DMS153 treated with DMSO at 0.1 percent for 48 hours (cell line): Measurements from ENCODE around the gene MS4A4A.
"Not testable (repeated sequence)": the region's sequence is repeated elsewhere in the genome, so short reads cannot be mapped to it uniquely, and the experiment has no call there.

ENCODE experiments used
- DNase-seq: peaks from one replicate; lab custom pipeline; 2025; ENCODE audit not compliant: unreplicated experiment; lab: John Stamatoyannopoulos, UW

Gene MS4A4A

GRCh38 chr11:60301884-60302283 is 21.4 kb downstream of the MS4A4A start:
- DNase-seq: not testable (repeated sequence)

DNA sequence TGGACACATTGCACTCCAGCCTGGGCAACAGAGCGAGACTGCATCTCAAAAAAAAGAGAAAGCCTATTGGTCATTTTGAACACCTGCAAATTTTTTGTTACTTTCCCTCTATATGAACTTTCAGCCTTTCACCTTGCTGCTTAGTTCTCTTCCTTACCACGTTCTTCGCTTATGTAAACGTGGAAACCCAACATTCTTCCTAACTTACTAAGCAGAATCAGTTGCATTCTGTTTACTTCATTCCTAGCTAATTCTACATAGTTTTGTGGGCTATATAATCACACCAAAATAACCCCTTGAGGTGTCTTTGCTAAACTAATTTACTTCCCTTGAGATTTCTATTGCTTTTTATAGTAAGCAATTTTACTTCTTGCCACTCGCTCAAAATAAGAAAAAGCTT is 23.2 kb downstream of the MS4A4A start:
- DNase-seq: no peak

DNA sequence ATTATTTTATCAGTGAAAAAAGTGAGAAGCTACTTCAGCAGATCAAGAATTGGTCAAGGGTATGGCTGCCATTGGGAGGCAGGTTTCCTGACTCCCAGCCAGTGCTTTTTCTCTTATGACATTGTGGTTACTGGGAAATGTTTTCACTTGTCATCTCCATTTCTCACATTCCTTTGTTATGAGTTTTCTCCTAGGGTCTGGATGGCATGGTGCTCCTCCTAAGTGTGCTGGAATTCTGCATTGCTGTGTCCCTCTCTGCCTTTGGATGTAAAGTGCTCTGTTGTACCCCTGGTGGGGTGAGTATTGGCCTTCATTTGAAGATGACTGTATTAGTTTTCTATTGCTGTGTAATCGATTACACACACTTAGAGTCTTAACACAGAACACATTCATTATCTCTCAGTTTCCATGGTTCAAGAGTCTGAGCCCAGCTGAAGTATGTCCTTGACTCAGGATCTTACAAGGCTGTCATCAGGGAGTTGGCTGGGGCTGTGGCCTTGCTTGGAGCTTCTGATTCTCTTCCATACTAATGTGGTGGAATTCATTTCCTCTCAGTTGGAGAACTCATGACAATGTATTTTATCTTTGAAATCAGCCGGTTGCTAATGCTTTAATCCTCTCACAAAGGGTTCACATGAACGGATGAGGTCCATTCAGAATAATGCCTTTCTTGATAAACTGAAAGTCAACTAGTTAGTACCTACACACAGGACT is 25.6 kb downstream of the MS4A4A start:
- no peak for DNase-seq

GRCh38 chr11:60307507-60308195 is 27.2 kb downstream of the MS4A4A start:
- no peak for DNase-seq

- DNase-seq: no peak
Measured at GRCh38 chr11:60310407-60310998, 30.0 kb downstream of the MS4A4A start.

GRCh38 chr11:60314635-60315321 is 34.3 kb downstream of the MS4A4A start:
- no peak for DNase-seq

GRCh38 chr11:60315871-60316270 is 35.4 kb downstream of the MS4A4A start:
- DNase-seq: no peak

GRCh38 chr11:60316317-60316716 is 35.9 kb downstream of the MS4A4A start:
- DNase-seq: no peak

DNA sequence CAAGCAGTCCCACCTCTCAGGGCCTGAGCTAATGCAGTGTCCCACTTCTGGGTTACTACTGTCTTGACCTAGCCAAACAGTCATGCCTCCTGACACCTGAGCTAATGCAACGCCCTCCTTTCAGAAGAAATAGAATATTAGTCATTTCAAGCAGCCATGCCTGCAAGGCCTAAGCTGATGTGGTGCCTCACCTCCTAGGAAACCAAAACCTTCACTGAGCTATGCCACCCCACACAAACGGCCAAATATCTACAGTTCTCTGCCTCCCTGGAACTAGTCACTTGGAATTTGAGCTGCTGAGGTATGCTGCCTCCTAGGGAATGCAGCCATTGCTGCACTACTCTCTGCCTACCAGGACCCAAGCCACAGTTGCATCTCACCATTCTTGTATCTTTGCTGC is 38.3 kb downstream of the MS4A4A start:
- DNase-seq: no peak

DNA sequence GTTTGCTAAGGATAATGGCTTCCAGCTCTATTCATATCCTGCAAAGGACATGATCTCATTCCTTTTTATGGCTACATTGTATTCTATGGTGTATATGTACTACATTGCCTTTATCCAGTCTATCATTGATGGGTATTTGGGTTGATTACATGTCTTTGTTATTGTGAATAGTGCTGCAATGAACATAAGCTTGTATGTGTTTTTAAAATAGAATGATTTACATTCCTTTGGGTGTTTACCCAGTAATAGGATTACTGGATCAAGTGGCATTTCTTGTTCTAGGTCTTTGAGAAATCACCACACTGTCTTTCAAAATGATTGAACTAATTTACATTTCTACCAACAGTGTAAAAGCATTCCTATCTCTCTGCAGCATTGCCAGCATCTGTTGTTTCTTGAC is 40.6 kb downstream of the MS4A4A start:
- DNase-seq: no peak

DNA sequence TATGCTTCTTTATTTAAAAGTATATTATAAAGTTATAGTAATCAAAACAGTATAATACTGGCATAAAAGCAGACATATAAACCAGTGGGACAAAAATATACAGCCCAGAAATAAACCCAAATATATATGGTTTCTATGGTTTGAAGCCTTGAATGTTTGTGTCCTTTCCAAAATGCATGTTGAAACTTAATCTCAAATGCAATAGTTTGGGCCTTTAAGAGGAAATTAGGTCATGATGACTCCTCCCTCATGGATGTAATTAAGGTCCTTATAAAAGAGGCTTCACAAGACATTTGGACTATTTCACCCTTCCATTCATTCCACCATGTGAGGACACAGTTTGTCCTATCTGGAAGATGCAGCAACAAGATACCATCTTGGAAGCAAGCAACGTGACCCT is 46.5 kb downstream of the MS4A4A start, which contains the start of gene MS4A6E:
Gene MS4A6E, plus strand, starts transcription at position 301 of the 400 bp plus-strand sequence. CDS start 7,641 bp downstream, outside the sequence.
- no peak for DNase-seq

DNA sequence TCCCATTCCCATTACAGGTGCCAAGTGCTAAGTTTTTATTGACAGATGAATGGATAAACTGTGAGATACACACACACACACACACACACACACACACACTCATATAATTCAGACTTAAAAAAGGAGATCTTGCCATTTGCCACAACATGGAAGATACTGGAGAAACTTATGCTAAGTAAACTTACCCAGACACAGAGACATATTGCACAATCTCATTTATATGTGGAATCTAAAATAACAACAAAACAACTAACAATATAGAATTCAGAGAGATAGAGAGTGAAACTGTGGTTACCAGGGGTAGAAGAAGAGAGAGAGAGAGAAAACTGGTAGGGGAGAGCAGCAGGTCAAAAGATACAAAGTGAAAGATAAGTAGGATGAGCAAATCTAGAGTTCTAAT is 48.0 kb downstream of the MS4A4A start:
- DNase-seq: no peak

DNA sequence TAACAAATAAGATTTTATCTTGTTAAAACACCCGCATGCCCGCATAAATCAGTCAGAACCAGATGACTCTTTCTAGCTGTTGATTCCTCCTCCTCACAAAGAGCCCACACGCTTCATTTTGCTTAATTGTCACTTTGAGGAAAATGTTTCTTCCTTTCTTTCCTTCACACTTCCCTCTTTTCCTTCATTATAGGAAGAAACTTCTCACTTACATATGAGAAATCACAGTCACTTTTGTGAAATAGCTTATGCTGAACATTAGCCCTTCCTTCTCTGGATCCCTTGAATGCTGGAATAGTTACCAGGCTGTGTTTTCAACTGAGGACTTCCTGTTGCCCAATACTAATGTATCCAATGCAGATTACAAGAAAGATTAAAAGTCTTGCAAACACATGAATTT is 52.4 kb downstream of the MS4A4A start:
- DNase-seq: no peak

DNA sequence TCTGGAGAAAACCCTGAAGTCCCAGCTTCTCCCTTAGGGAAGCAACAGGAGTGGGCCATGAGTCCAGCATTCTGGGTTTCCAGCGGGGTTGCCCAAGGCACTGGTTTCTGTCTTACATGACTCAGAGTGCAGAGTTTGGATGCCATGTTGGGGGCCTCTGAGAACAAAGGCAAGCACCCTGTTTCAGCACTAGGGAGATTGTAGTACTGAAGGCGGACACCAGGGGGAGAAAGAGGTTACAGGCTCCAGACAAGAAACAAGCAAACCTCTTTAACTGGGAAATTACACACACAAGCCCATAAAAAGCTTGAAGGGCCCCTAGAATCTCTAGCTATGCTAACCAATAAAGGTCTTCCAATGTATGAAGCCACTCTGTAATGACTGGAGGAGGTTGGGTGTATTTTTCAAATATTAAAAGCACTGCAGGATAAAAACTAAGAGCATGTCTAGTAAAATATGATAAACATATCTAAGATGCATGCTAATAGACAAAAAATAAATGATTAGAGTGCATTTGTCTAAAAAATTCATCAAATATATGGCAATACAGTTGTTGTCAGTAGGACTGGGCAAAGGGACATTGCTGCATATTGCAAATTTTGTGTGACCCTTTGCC is 53.6 kb downstream of the MS4A4A start:
- DNase-seq: peak; percentile 26

DNA sequence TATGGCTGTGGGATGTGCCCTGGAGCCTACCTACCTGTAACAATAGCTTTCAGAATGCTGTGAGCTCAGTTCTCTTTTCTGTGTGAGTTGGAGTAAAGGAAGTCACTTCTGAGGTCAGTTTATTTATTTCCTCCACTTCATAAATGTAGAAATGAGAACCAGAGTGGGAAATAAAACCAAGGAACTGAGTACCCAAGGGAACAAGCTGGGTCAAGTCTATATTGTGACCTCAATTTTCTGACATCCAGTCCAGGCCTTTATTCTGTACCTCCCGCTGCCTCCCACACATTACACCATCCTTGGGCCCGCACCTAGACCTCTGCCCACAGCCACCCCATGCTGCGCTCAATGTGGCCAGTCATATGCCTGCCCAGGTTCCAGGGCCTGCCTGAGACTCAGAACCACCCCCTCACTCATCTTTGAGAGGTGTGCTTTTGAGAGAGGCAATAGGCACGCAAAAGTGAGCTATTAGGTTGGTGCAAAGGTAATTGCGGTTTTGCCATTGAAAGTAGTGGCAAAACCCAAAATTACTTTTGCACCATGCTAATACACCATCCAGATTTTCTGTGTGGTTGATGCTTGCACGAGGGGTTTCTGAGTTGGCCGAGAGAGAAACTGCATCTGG is 56.4 kb downstream of the MS4A4A start:
- no peak for DNase-seq

DNA sequence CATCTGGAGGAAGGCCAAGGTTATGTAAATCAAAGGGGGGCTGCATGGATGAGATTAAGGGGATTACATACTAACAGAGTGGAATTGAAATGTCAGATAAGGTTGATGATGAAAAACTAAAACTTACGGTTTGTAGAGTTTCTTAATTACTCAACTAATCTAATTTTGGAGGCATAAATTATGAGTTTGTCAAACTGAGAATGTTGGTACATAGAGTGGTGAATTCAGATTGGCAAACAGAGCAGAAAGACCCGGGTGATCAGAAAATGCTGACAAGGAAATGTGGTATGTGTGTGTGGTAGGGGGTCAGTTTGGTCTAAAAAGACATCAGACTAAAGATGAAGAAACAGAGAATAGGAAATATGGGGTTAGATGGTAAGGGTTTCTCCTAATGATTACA is 57.6 kb downstream of the MS4A4A start:
- DNase-seq: no peak

DNA sequence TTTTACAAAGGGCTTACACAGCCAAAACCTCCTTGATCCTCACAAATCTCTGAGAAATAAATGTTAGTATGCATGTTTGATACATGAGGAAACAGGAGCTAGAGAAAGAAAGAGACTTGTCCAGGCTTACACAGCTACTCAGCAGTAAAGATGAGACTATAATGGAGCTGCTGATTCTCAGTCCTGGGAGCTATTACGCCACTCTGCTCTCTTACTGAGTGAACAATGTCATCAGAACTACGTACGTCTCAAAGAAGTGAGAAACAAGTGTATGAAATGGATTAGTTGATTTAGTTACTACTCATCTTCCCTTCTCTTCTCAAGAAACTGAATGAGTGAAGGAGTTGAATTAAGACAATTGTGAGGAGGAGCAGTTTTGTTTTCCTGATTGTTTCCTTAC is 58.9 kb downstream of the MS4A4A start:
- DNase-seq: no peak

DNA sequence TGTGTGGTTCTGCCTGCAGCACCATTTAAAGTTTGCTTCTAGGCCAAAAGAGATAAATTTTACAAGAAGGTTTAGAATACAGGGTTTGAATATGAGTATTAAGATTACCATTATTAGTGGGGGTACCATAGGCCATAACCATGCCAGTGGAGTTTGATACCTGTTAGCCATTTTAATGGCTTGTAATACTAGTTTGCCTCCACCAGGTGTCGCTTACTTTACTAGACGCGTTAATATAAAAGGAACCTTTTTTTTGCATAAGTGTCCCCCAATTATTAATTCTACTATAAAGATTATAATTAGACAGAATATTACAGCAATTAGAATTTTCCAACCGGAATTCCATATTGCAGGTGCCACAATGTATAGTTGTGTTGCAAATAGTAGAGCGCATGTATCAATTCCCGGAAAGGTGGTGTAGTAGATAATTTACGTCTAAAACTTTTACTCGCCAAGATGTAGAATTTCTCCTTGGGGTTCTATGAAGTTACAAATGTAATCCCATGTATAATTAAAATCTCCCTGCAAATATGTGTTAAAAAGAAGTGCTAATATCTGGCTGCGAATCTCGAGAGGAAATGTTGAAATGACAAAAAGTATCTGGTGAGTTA is 62.7 kb downstream of the MS4A4A start:
- no peak for DNase-seq

DNA sequence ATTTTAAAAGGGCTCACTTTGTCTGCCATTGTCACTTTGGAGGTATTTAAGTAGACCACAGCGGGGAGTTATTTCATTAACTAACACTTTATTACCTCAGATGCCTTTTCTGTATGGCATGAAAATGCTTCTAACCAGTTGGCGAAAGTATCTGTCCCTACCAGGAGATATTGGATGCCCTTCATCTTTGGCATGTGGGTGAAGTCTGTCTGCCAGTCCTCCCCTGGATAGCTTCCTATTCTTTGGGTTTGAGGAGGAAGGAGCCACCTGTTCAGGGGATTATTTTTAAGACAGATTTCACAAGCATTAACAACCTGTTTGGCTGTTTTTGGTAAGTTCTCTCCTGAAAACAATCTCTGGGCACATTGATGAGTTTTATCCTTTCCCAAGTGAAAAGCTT is 63.7 kb downstream of the MS4A4A start:
- no peak for DNase-seq

DNA sequence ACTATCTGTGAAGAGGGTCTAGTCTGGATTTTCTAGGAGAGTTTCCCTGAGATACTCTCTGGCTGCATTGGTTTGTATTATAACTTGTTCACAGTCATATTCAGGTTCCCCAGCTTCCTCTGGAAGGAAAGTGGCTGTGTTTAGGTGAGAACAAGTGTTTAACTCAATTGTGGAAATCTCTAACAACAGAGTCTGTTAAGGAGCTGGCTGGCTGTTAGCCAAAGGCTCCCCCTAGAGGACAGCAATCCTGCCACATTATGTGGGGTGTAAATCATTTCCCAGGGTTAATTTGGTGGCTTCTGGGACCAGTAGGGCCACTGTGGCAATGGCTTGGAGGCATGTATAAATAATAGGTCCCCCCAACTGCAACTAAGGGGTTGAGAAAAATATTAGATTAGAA is 65.0 kb downstream of the MS4A4A start:
- no peak for DNase-seq
